GM19023 (cell line): Measurements from ENCODE around the gene SLC38A4.

Source experiments
- ATAC-seq: cut with Tn5 transposase; IDR thresholded peaks from one replicate; pipeline ENCODE4 v1.9.1; 2021; ENCODE audit warnings: mild to moderate bottlenecking, moderate library complexity; ENCODE audit not compliant: unreplicated experiment

SLC38A4 gene

DNA sequence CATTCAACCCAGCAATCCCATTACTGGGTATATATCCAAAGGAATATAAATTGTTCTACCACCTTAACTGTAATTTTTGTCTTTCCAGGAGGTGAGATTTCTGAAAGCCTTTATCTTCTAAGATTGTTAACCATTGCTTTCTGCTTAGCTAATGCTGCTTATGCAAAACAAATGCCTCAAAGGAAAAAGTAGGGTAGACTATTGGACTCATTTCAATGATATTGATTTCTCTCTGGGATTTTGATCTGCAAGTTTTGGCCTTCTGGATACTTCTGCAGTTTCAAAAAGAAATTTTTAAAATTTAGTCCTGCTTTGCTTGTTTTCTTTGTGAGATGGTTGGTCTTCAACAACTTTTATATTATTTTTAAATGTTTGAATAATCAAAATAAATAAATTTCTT, 108.6 kb downstream of the SLC38A4 start:
- no peak for ATAC-seq
